ENCODE results near the gene TNIP2. TPM values are rescaled to one million over a fixed set of nuclear protein-coding genes. Genes with fewer than 3 reads are reported as not detected.

TNIP2 gene
- total RNA-seq, 3 donors from 2014 or later (not counting 1 experiment from before 2014, with no cell fraction given), result 35.6 to 53.9 (median 41.6) TPM

DNA sequence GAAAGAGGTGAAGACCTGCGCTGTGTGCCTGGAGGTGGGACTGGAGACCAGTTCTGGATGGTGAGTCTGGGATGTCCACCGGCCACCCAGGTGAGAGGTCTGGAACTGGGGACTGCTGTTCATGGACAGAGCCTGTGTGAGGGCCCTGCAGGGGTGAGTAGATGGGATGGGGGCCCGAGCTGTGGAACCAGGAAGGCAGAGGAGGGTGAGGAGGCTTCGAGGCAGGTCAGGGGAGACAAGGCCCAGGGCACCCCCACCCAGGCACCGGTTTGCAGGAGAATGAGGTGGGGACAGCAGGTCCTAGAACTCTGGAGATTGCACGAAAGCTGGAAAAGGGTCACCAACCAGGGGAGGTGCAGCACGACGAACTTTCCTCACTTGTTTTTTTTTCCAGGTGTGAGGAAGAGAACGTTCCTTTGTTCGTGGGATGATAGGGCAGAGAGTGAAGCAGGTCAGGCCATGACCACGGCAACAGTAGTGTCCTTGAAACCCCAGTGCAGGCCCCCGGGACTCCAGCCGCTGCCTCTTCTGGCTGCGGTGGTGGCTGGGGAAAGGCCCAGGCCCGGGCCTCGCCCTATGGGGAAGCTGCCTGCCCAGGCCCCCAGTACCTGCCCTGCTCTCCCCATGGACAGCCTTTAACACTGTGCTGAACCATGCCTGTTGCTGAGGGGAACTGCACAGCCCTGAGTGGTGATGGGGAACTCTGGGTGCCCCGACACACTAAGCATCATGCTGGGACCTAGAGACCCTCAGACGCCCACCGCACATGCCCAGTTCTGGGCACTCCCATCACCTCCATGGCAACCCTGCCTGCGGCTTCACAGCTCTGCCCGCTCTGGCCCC, 22.9 kb downstream of the TNIP2 start:
- H3K27ac Mint-ChIP-seq, result no peak overlapping the region

DNA sequence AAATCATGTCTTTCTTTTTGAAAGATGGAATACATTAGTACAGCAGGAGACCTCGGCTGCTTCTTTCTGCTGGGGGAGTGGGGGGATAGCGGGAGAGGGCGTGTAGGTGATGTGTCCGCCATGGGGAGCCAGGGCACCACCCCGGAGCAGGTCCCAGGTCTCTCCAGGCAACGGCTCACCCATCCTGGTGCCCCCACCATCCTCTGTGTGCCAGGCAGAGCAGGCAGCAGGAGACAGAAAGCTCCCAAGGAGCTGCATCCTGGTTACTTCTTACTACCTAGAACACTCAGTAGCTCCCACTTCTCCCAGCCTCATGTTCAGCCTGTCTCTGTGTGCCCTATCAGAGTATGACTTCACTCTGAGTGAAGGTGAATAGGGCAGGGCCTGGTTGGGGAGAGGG, 23.6 kb downstream of the TNIP2 start:
- no peaks in the 10 kb centered on the region for H3K27me3 ChIP-seq (ENCODE audit: control insufficient read depth, insufficient read depth, low read length)
- no peak overlapping the region for H3K4me3 Mint-ChIP-seq
- H3K9me3 ChIP-seq (ENCODE audit: control insufficient read depth, insufficient read depth, low read length), result no peaks in the 10 kb centered on the region
- peak overlapping the region in 1 of 2 donors; percentile 30 for H3K27ac Mint-ChIP-seq
- H3K4me1 Mint-ChIP-seq, result peaks cover 0 to 4% of the 10 kb centered on the region in 2 donors
- H3K36me3 ChIP-seq (ENCODE audit: control insufficient read depth, insufficient read depth, low read length), result peaks cover 29% of the 10 kb centered on the region
- intact Hi-C loops (cut with micrococcal nuclease), result no loop called here
- peaks cover 0 to 7% of the 10 kb centered on the region in 2 donors for H3K9me3 Mint-ChIP-seq
- 100% methylated on average over 6 of the region's 6 CpGs for WGBS (ENCODE audit: insufficient coverage)
- no peak overlapping the region for H3K4me3 ChIP-seq (ENCODE audit: low read length)
- no peaks in the 10 kb centered on the region for H3K27me3 Mint-ChIP-seq (ENCODE audit: low read depth in 2 of 2)
- no peak overlapping the region for H3K27ac ChIP-seq (ENCODE audit: low read length)
- no peak for DNase-seq
- TF ChIP-seq, protein P1, sequence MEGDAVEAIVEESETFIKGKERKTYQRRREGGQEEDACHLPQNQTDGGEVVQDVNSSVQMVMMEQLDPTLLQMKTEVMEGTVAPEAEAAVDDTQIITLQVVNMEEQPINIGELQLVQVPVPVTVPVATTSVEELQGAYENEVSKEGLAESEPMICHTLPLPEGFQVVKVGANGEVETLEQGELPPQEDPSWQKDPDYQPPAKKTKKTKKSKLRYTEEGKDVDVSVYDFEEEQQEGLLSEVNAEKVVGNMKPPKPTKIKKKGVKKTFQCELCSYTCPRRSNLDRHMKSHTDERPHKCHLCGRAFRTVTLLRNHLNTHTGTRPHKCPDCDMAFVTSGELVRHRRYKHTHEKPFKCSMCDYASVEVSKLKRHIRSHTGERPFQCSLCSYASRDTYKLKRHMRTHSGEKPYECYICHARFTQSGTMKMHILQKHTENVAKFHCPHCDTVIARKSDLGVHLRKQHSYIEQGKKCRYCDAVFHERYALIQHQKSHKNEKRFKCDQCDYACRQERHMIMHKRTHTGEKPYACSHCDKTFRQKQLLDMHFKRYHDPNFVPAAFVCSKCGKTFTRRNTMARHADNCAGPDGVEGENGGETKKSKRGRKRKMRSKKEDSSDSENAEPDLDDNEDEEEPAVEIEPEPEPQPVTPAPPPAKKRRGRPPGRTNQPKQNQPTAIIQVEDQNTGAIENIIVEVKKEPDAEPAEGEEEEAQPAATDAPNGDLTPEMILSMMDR (IDR thresholded peaks at IDR 0.05), result no peak
- no peaks in the 10 kb centered on the region for H3K4me1 ChIP-seq (ENCODE audit: control insufficient read depth, insufficient read depth, low read length)
- ATAC-seq, result no peak
- H3K36me3 Mint-ChIP-seq, result peaks cover 7% of the 10 kb centered on the region

More for the DNA sequence above, 22.9 kb downstream of the TNIP2 start:
- Histone ChIP-seq H3K27ac (ENCODE audit: low read length) (no peak overlapping the region), H3K36me3 (ENCODE audit: control insufficient read depth, insufficient read depth, low read length) (peaks cover 29% of the 10 kb centered on the region), H3K27me3 (ENCODE audit: control insufficient read depth, insufficient read depth, low read length) (no peaks in the 10 kb centered on the region), H3K9me3 (ENCODE audit: control insufficient read depth, insufficient read depth, low read length) (no peaks in the 10 kb centered on the region), H3K4me1 (ENCODE audit: control insufficient read depth, insufficient read depth, low read length) (no peaks in the 10 kb centered on the region), H3K4me3 (ENCODE audit: low read length) (no peak overlapping the region)
- DNase-seq (no peak), ATAC-seq (peak in 1 of 3 donors; percentile 14)
- H3K27me3 Mint-ChIP-seq (ENCODE audit: low read depth in 2 of 2), result no peaks in the 10 kb centered on the region
- intact Hi-C loops (cut with micrococcal nuclease), result no loop called here
- peaks cover 0 to 7% of the 10 kb centered on the region in 2 donors for H3K9me3 Mint-ChIP-seq
- 95% methylated on average over 21 of the region's 21 CpGs for WGBS (ENCODE audit: insufficient coverage)
- TF ChIP-seq, protein P1 (IDR thresholded peaks at IDR 0.05), result no peak
- no peak overlapping the region for H3K4me3 Mint-ChIP-seq
- H3K4me1 Mint-ChIP-seq, result peaks cover 0 to 6% of the 10 kb centered on the region in 2 donors
- H3K36me3 Mint-ChIP-seq, result peaks cover 7% of the 10 kb centered on the region

DNA sequence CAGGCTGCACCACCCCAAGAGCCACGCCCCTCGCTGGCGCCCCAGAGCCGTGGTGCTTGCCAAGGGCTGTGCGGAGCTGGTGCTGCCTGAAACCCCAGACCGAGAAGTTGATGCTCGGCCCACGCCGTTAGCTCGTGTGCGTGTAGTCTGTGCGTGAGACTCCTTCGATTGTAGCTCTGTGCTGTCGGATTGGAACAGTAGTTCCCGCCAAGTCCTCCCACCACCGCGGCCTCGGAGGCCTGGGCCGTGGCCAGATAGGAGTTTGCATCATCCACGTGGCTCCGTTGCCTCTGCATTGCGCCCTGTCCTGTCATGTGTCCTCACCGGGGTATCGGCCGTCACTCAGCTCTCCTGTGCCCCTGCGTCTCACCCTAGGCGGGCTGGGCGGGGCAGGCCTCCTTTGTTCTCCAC, 24.2 kb downstream of the TNIP2 start:
- Mint-ChIP-seq H3K4me3 (no peak overlapping the region), H3K27ac (peak overlapping the region in 1 of 2 donors; percentile 30), H3K9me3 (peaks cover 0 to 7% of the 10 kb centered on the region in 2 donors), H3K27me3 (ENCODE audit: low read depth in 2 of 2) (no peaks in the 10 kb centered on the region), H3K4me1 (peaks cover 0 to 4% of the 10 kb centered on the region in 2 donors), H3K36me3 (peaks cover 7% of the 10 kb centered on the region)
- Histone ChIP-seq H3K36me3 (ENCODE audit: control insufficient read depth, insufficient read depth, low read length) (peaks cover 31% of the 10 kb centered on the region), H3K4me3 (ENCODE audit: low read length) (no peak overlapping the region), H3K27me3 (ENCODE audit: control insufficient read depth, insufficient read depth, low read length) (no peaks in the 10 kb centered on the region), H3K9me3 (ENCODE audit: control insufficient read depth, insufficient read depth, low read length) (no peaks in the 10 kb centered on the region), H3K27ac (ENCODE audit: low read length) (no peak overlapping the region), H3K4me1 (ENCODE audit: control insufficient read depth, insufficient read depth, low read length) (no peaks in the 10 kb centered on the region)
- 96% methylated on average over 28 of the region's 28 CpGs for WGBS (ENCODE audit: insufficient coverage)
- ATAC-seq (no peak), DNase-seq (no peak)
- intact Hi-C loops (cut with micrococcal nuclease), result no loop called here
- TF ChIP-seq, protein P1 (IDR thresholded peaks at IDR 0.05), result no peak

Data from natural killer cell (primary cell).